Thyroid gland (tissue), 4 donors: Measurements from ENCODE around the gene ROPN1L.

Experiments used
- CTCF ChIP-seq, 6 experiments: fragments of 200-600 bp in 3 of 6; fragments of 450-650 bp in 3 of 6; sonication (generic) in 3 of 6; IDR thresholded peaks; one replicate each; pipeline ENCODE4 v1.5.1; 2016 to 2019; ENCODE audit warnings: antibody characterized with exemption in 6 of 6, mild to moderate bottlenecking in 2 of 6, inconsistent platforms in 1 of 6, moderate library complexity in 1 of 6
- POLR2A ChIP-seq, 2 donors: fragments of 450-650 bp; IDR thresholded peaks; one replicate each; pipeline ENCODE4 v1.6.1; 2017; ENCODE audit warnings: antibody characterized with exemption in 2 of 2, mild to moderate bottlenecking in 2 of 2, moderate library complexity in 1 of 2

DNA sequence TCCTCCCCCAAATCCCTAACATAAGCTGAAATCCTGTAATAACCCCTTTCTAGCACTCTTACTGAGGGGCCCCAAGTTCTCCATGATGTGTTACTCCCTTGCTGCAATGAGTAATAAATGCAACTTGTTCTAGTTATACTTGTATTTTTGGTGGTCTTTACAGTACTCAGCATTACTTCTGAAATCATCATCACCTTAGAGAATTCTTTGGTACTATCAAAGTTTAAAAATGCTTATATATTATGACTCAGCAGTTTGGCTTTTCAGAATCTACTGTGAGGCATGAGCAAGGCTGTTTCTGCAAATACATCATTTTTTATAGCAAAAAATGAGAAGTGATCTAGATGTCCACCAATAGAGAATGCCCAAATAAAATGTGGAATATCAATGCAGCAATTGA is 20.7 kb upstream of the ROPN1L start:
- TF ChIP-seq POLR2A (IDR thresholded peaks at IDR 0.05) (no peak), CTCF (IDR thresholded peaks at IDR 0.05) (no peak)
